HepG2 (cell line): Measurements from ENCODE around the gene ADIPOR1. TPM values are rescaled to one million over a fixed set of nuclear protein-coding genes. Genes with fewer than 3 reads are reported as not detected.

Experiments
- ATAC-seq: fragments of 200-7000 bp; cut with Tn5 transposase; 3 replicates; pipeline ENCODE4 v1.9.1; 2020; ENCODE audit warnings: mild to moderate bottlenecking, moderate library complexity
- BruUV-seq: library from RNA; stranded (reverse); fragments of 400-500 nt; replicated peaks from 2 replicates; lab custom pipeline; 2021; lab: Mats Ljungman, UMichigan
- CTCF ChIA-PET: fragments of 300-600 bp; formaldehyde crosslinking; extraction: SDS; loops from one replicate; lab custom pipeline; 2021; ENCODE audit warnings: low total read pairs, inconsistent platforms, low intra/inter-chr PET ratio; lab: Yijun Ruan, JAX
- POLR2A ChIA-PET: fragments of 350-600 bp; sonication (Branson Sonifier 250); formaldehyde crosslinking; loops from one replicate; lab custom pipeline; 2020; ENCODE audit warnings: antibody characterized with exemption, inconsistent platforms; lab: Yijun Ruan, JAX
- DNase-seq: peaks from one replicate; pipeline ENCODE4 v3.0.0-alpha.2; 2015; ENCODE audit warnings: low spot score
- FAIRE-seq: peaks from 3 replicates; lab custom pipeline; 2011; peaks lifted over from hg19 to GRCh38; lab: Jason Lieb, UNC
- H2AFZ ChIP-seq: one replicate; pipeline ENCODE4 v1.6.1; 2011; ENCODE audit warnings: low read length, inconsistent platforms
- H3K27ac ChIP-seq: fragments of 300-600 bp; 3 replicates; pipeline ENCODE4 v1.8.0; 2011; ENCODE audit warnings: mixed run types, mild to moderate bottlenecking, mixed read lengths, low read length, inconsistent platforms; ENCODE audit not compliant: insufficient read depth; ENCODE audit errors: extremely low read length
- H3K27me3 ChIP-seq, 2 experiments: fragments of 200-600 bp in 1 of 2; 2 replicates in 1 of 2; 3 replicates in 1 of 2; pipeline versions ENCODE4 v1.6.0 to v1.8.0; 2011; ENCODE audit warnings: low read length in 2 of 2, mild to moderate bottlenecking in 2 of 2, moderate library complexity in 2 of 2, inconsistent platforms in 1 of 2; ENCODE audit not compliant: insufficient read depth in 2 of 2, control insufficient read depth in 1 of 2
- H3K36me3 ChIP-seq, 2 experiments: fragments of 200-600 bp in 1 of 2; replicated peaks in 1 of 2; 2 replicates in 1 of 2; 3 replicates in 1 of 2; pipeline versions ENCODE4 v1.5.1 to v1.8.0; 2011; ENCODE audit warnings: low read length in 2 of 2, inconsistent platforms in 1 of 2; ENCODE audit not compliant: insufficient read depth in 2 of 2, control insufficient read depth in 1 of 2
- H3K4me1 ChIP-seq: 2 replicates; pipeline ENCODE4 v1.5.1; 2012; ENCODE audit warnings: low read length, inconsistent platforms; ENCODE audit not compliant: insufficient read depth
- H3K4me2 ChIP-seq: 2 replicates; pipeline ENCODE4 v1.6.0; 2011; ENCODE audit warnings: low read depth, low read length, inconsistent platforms
- H3K4me3 ChIP-seq, 3 experiments: fragments of 200-600 bp in 1 of 3; sonication (generic), shearing (Covaris generic) in 1 of 3; replicated peaks in 1 of 3; 2 replicates each; pipeline ENCODE4 v1.5.1; 2011 to 2016; ENCODE audit warnings: low read length in 3 of 3, inconsistent platforms in 2 of 3, low read depth in 2 of 3, mild to moderate bottlenecking in 2 of 3, control low read depth in 1 of 3, mixed read lengths in 1 of 3; ENCODE audit not compliant: insufficient read depth in 1 of 3
- H3K79me2 ChIP-seq: one replicate; pipeline ENCODE4 v1.6.1; 2011; ENCODE audit warnings: low read length, inconsistent platforms; ENCODE audit not compliant: insufficient read depth
- H3K9ac ChIP-seq: 2 replicates; pipeline ENCODE4 v1.6.0; 2011; ENCODE audit warnings: mild to moderate bottlenecking, low read depth, low read length, inconsistent platforms; ENCODE audit not compliant: insufficient read depth
- H3K9me3 ChIP-seq: 2 replicates; pipeline ENCODE4 v1.5.1; 2012; ENCODE audit warnings: mild to moderate bottlenecking, low read length
- H4K20me1 ChIP-seq: 2 replicates; pipeline ENCODE4 v1.6.0; 2011; ENCODE audit warnings: inconsistent platforms, mild to moderate bottlenecking, low read length, moderate library complexity; ENCODE audit not compliant: insufficient read depth
- AHDC1 ChIP-seq: sonication (generic); formaldehyde crosslinking; IDR thresholded peaks from 2 replicates; pipeline ENCODE4 v1.5.1; 2020; ENCODE audit warnings: mild to moderate bottlenecking, missing genetic modification reagents, borderline replicate concordance
- CEBPB ChIP-seq: IDR thresholded peaks from 2 replicates; pipeline ENCODE4 v1.6.1; 2011; ENCODE audit warnings: low read depth, low read length, improper control_type of control experiment, borderline replicate concordance
- CEBPG ChIP-seq: IDR thresholded peaks from 2 replicates; pipeline ENCODE4 v1.6.1; 2016
- CSRNP2 ChIP-seq: sonication (generic); formaldehyde crosslinking; conservative IDR thresholded peaks from 2 replicates; pipeline ENCODE4 v1.8.0; 2022; ENCODE audit warnings: low read depth, missing genetic modification reagents
- ELF3 ChIP-seq: IDR thresholded peaks from 2 replicates; pipeline ENCODE4 v1.6.1; 2016; ENCODE audit warnings: missing genetic modification reagents, missing compliant biosample characterization
- FOSL2 ChIP-seq: sonication (generic); formaldehyde crosslinking; IDR thresholded peaks from 2 replicates; pipeline ENCODE4 v1.4.0; 2020; ENCODE audit warnings: missing genetic modification reagents
- SIX1 ChIP-seq: sonication (generic); formaldehyde crosslinking; IDR thresholded peaks from 2 replicates; pipeline ENCODE4 v1.4.0; 2020; ENCODE audit warnings: missing genetic modification reagents, borderline replicate concordance
- SMARCE1 ChIP-seq: fragments of 450-650 bp; IDR thresholded peaks from 2 replicates; pipeline ENCODE4 v1.6.1; 2017; ENCODE audit warnings: borderline replicate concordance
- SNRNP70 ChIP-seq: fragments of 200-400 bp; formaldehyde crosslinking; IDR thresholded peaks from 2 replicates; pipeline ENCODE4 v1.6.1; 2017; ENCODE audit warnings: mild to moderate bottlenecking, low read depth, low read length, moderate library complexity
- TEAD3 ChIP-seq: optimal IDR thresholded peaks from 2 replicates; pipeline ENCODE3; 2016; ENCODE audit warnings: borderline replicate concordance
- WGBS: methylation state at CpG from one replicate; pipeline ENCODE4 v1.1.6; 2017; ENCODE audit warnings: low lambda C conversion rate; 5-methylcytosine and 5-hydroxymethylcytosine counted together
- in situ Hi-C: cut with HindIII; loops from 2 replicates; pipeline ENCODE4 v1.10.0; 2017; ENCODE audit warnings: low pct_unique_long_range_greater_than_20kb; ENCODE audit not compliant: extremely low pct_ligation_motif_present
- intact Hi-C: fragments of 100-400 bp; cut with micrococcal nuclease; formaldehyde crosslinking; loops from one replicate; pipeline ENCODE4 v1.10.0; 2022; ENCODE audit not compliant: unreplicated experiment
- polyA plus RNA-seq, 8 experiments: library from polyadenylated mRNA; depleted of rRNA in 3 of 8; stranded (reverse) in 7 of 8; unstranded in 1 of 8; fragments of >200 nt; fragmentation: Illumina TruSeq in 4 of 8; extraction: Trizol in 4 of 8; gene quantifications; 2 replicates each; pipeline versions ENCODE4 v1.2.1 to v1.2.3, GENCODE V29; 2011 to 2016; ENCODE audit warnings: low read depth in 4 of 8, missing spikeins in 1 of 8, mixed read lengths in 1 of 8; ENCODE audit not compliant: insufficient read depth in 1 of 8
- total RNA-seq, 5 experiments: library from RNA; depleted of rRNA; stranded (reverse); fragments of >200 nt; fragmentation: Illumina TruSeq; extraction: Trizol; gene quantifications; 2 replicates each; pipeline ENCODE4 v1.2.3, GENCODE V29; 2016; ENCODE audit warnings: low read depth in 1 of 5

ADIPOR1 gene
- total and polyA plus RNA-seq, 2 of the 13 experiments (the other 11 are each of a cell fraction or from before 2014, with no cell fraction given) = 60.0 to 141 TPM

GRCh38 chr1:202961220-202961880 lies 3.2 kb upstream of the ADIPOR1 start:
- H3K4me3 ChIP-seq = no peak overlapping the region
- H3K9ac ChIP-seq = no peak overlapping the region
- no peaks in the 10 kb centered on the region; a peak in 1 of 5 replicates for H3K27me3 ChIP-seq
- no peak overlapping the region for H2AFZ ChIP-seq
- peaks cover 15% of the 10 kb centered on the region for H3K79me2 ChIP-seq
- H4K20me1 ChIP-seq = peaks cover 7% of the 10 kb centered on the region; the same call in 1 of the 2 replicates
- peaks cover 32% of the 10 kb centered on the region for H3K4me1 ChIP-seq
- WGBS = 89% methylated on average over 5 of the region's 5 CpGs
- no peak overlapping the region for H3K27ac ChIP-seq
- intact Hi-C loops (no loop called here), in situ Hi-C loops (no loop called here)
- POLR2A ChIA-PET = no interaction called here
- H3K4me2 ChIP-seq = no peak overlapping the region
- no peaks in the 10 kb centered on the region for H3K9me3 ChIP-seq
- BruUV-seq = no TSS peak
- no peak for ATAC-seq
- DNase-seq = no peak
- no peak for FAIRE-seq
- no peak for TF ChIP-seq ELF3 (CRISPR knock-in tag)
- TF ChIP-seq, all 625 proteins: peak for 0
- peaks cover 1 to 5% of the 10 kb centered on the region in 2 experiments; a peak in 2 of 5 replicates for H3K36me3 ChIP-seq
- CTCF ChIA-PET = no interaction called here

- Histone ChIP-seq H3K9ac (no peak overlapping the region), H3K36me3 (peaks cover 0 to 5% of the 10 kb centered on the region in 2 experiments; a peak in 2 of 5 replicates), H3K4me3 (no peak overlapping the region), H3K9me3 (no peaks in the 10 kb centered on the region), H4K20me1 (peaks cover 7% of the 10 kb centered on the region; the same call in 1 of the 2 replicates), H3K27ac (peak overlapping the region; percentile 52), H3K79me2 (peaks cover 36% of the 10 kb centered on the region), H3K4me2 (peak overlapping the region; percentile 99; the same call in 1 of the 2 replicates), H2AFZ (no peak overlapping the region), H3K4me1 (peaks cover 47% of the 10 kb centered on the region), H3K27me3 (no peaks in the 10 kb centered on the region; a peak in 1 of 5 replicates)
- 22% methylated on average over 1 of the region's 1 CpG for WGBS
- no TSS peak for BruUV-seq
- CTCF ChIA-PET = no interaction called here
- intact Hi-C loops = loop anchor here (10.0 kb wide), 1 partner anchor 74 kb away; the partner anchor contains the start of gene RABIF
- no peak for FAIRE-seq
- peak; percentile 15 for ATAC-seq
- POLR2A ChIA-PET = interaction anchor here (0.6 to 1.0 kb wide), 3 partner anchors 13 to 98 kb away, joined by 4 to 6 read pairs (median 4); partner anchors contain the start of gene KLHL12
- DNase-seq = peak; percentile 74
- in situ Hi-C loops = no loop called here
- TF ChIP-seq AHDC1 (CRISPR knock-in tag) (no peak), TEAD3 (CRISPR knock-in tag) (peak; percentile 76), SMARCE1 (no peak), FOSL2 (CRISPR knock-in tag) (peak; percentile 87), SIX1 (CRISPR knock-in tag) (peak; percentile 97), CEBPB (peak; percentile 75), CSRNP2 (no peak), CEBPG (CRISPR knock-in tag) (peak; percentile 69), SNRNP70 (no peak)
Measured at GRCh38 chr1:202959276-202959620, 1.1 kb upstream of the ADIPOR1 start.
